ENCODE data around the gene TYW3. TPM values are rescaled to one million over a fixed set of nuclear protein-coding genes. Genes with fewer than 3 reads are reported as not detected.
"Not testable (repeated sequence)": the region's sequence is repeated elsewhere in the genome, so short reads cannot be mapped to it uniquely, and the experiment has no call there.

Gene TYW3
- total RNA-seq, 1 experiment from 2014 or later: 33.9 TPM

- H3K4me3 ChIP-seq (ENCODE audit: low read depth, low read length, poor library complexity, severe bottlenecking): no peak overlapping the region
- peaks cover 34% of the 10 kb centered on the region for H3K36me3 ChIP-seq (ENCODE audit: insufficient read depth, low read length, poor library complexity, severe bottlenecking)
- H3K27me3 ChIP-seq (replicated peaks; ENCODE audit: insufficient read depth, low read depth, low read length, poor library complexity): no peaks in the 10 kb centered on the region
- CTCF ChIA-PET: no interaction called here
- no peak overlapping the region for H3K27ac ChIP-seq (ENCODE audit: low read depth, low read length, poor library complexity, severe bottlenecking)
- BruUV-seq (replicated peaks): no TSS peak
- POLR2A ChIA-PET (ENCODE audit: low non-redundant PET): no interaction called here
- no peaks in the 10 kb centered on the region for H3K9me3 ChIP-seq (ENCODE audit: low read depth, low read length, poor library complexity, severe bottlenecking)
- intact Hi-C loops (cut with micrococcal nuclease; ENCODE audit: unreplicated experiment): no loop called here
- DNase-seq (ENCODE audit: low spot score): no peak
- TF ChIP-seq EZH2 (IDR thresholded peaks at IDR 0.05; ENCODE audit: borderline replicate concordance, low read depth, low read length, poor library complexity, severe bottlenecking): no peak
- no peak for TF ChIP-seq CTCF (conservative IDR thresholded peaks at IDR 0.05; ENCODE audit: low read depth, low read length)
- no peaks in the 10 kb centered on the region for H3K4me1 ChIP-seq (ENCODE audit: insufficient read depth, low read length, poor library complexity, severe bottlenecking)
Measured at GRCh38 chr1:74753104-74753503, 20.2 kb downstream of the TYW3 start.

GRCh38 chr1:74755475-74755874, 22.5 kb downstream of the TYW3 start:
- TF ChIP-seq EZH2 (IDR thresholded peaks at IDR 0.05; ENCODE audit: borderline replicate concordance, low read depth, low read length, poor library complexity, severe bottlenecking) (no peak), CTCF (conservative IDR thresholded peaks at IDR 0.05; ENCODE audit: low read depth, low read length) (no peak)
- Histone ChIP-seq H3K4me1 (ENCODE audit: insufficient read depth, low read length, poor library complexity, severe bottlenecking) (no peaks in the 10 kb centered on the region), H3K9me3 (ENCODE audit: low read depth, low read length, poor library complexity, severe bottlenecking) (no peaks in the 10 kb centered on the region), H3K27me3 (replicated peaks; ENCODE audit: insufficient read depth, low read depth, low read length, poor library complexity) (no peaks in the 10 kb centered on the region), H3K27ac (ENCODE audit: low read depth, low read length, poor library complexity, severe bottlenecking) (no peak overlapping the region), H3K36me3 (ENCODE audit: insufficient read depth, low read length, poor library complexity, severe bottlenecking) (peaks cover 28% of the 10 kb centered on the region), H3K4me3 (ENCODE audit: low read depth, low read length, poor library complexity, severe bottlenecking) (no peak overlapping the region)
- DNase-seq (ENCODE audit: low spot score): no peak
- intact Hi-C loops (cut with micrococcal nuclease; ENCODE audit: unreplicated experiment): no loop called here
- BruUV-seq (replicated peaks): no TSS peak
- ChIA-PET CTCF (no interaction called here), POLR2A (ENCODE audit: low non-redundant PET) (no interaction called here)

- DNase-seq (ENCODE audit: low spot score); CTCF ChIA-PET; intact Hi-C loops (cut with micrococcal nuclease; ENCODE audit: unreplicated experiment); H3K4me1 ChIP-seq (ENCODE audit: insufficient read depth, low read length, poor library complexity, severe bottlenecking); H3K4me3 ChIP-seq (ENCODE audit: low read depth, low read length, poor library complexity, severe bottlenecking); BruUV-seq (replicated peaks); H3K27me3 ChIP-seq (replicated peaks; ENCODE audit: insufficient read depth, low read depth, low read length, poor library complexity); POLR2A ChIA-PET (ENCODE audit: low non-redundant PET); H3K9me3 ChIP-seq (ENCODE audit: low read depth, low read length, poor library complexity, severe bottlenecking); H3K27ac ChIP-seq (ENCODE audit: low read depth, low read length, poor library complexity, severe bottlenecking): not testable (repeated sequence)
- H3K36me3 ChIP-seq (ENCODE audit: insufficient read depth, low read length, poor library complexity, severe bottlenecking): peaks cover 27% of the 10 kb centered on the region
Measured at GRCh38 chr1:74756650-74757049, 23.7 kb downstream of the TYW3 start.

GRCh38 chr1:74763807-74764206, 30.9 kb downstream of the TYW3 start:
- intact Hi-C loops (cut with micrococcal nuclease; ENCODE audit: unreplicated experiment): no loop called here
- Histone ChIP-seq H3K9me3 (ENCODE audit: low read depth, low read length, poor library complexity, severe bottlenecking) (no peaks in the 10 kb centered on the region), H3K27me3 (replicated peaks; ENCODE audit: insufficient read depth, low read depth, low read length, poor library complexity) (no peaks in the 10 kb centered on the region), H3K36me3 (ENCODE audit: insufficient read depth, low read length, poor library complexity, severe bottlenecking) (no peaks in the 10 kb centered on the region), H3K4me3 (ENCODE audit: low read depth, low read length, poor library complexity, severe bottlenecking) (no peak overlapping the region), H3K4me1 (ENCODE audit: insufficient read depth, low read length, poor library complexity, severe bottlenecking) (no peaks in the 10 kb centered on the region), H3K27ac (ENCODE audit: low read depth, low read length, poor library complexity, severe bottlenecking) (no peak overlapping the region)
- no peak for TF ChIP-seq CTCF (conservative IDR thresholded peaks at IDR 0.05; ENCODE audit: low read depth, low read length)
- no peak for TF ChIP-seq EZH2 (IDR thresholded peaks at IDR 0.05; ENCODE audit: borderline replicate concordance, low read depth, low read length, poor library complexity, severe bottlenecking)
- TSS peak; percentile 32 for BruUV-seq (replicated peaks)
- no peak for DNase-seq (ENCODE audit: low spot score)
- ChIA-PET POLR2A (ENCODE audit: low non-redundant PET) (no interaction called here), CTCF (no interaction called here)
